Umbilical cord (tissue), 2 donors: ENCODE measurements around the gene LRRC47. TPM values are rescaled to one million over a fixed set of nuclear protein-coding genes. Genes with fewer than 3 reads are reported as not detected.
A peak's percentile ranks its signal among the peaks of the same experiment; 100 is the strongest.

ENCODE experiments used
- DNase-seq: peaks from one replicate; pipeline ENCODE4 v3.0.0-alpha.2; 2015; ENCODE audit warnings: low spot score
- total RNA-seq: library from RNA; depleted of rRNA; stranded (reverse); fragments of >200 nt; gene quantifications from one replicate; pipeline ENCODE4 v1.2.3, GENCODE V29; 2014; ENCODE audit warnings: low replicate concordance; ENCODE audit not compliant: insufficient read depth

Gene LRRC47
- 18.5 TPM for total RNA-seq

GRCh38 chr1:3796215-3797061 is at the start of gene LRRC47:
TSS of gene LRRC47 (minus strand) at chr1:3796498. CDS start at chr1:3796476, 22 bp downstream.
- peak; percentile 96 for DNase-seq

GRCh38 chr1:3842912-3843311 is 46.6 kb upstream of the LRRC47 start:
- no peak for DNase-seq

GRCh38 chr1:3841491-3841890 is 45.2 kb upstream of the LRRC47 start:
- no peak for DNase-seq

- DNase-seq: no peak
Observed at GRCh38 chr1:3838788-3839187, 42.5 kb upstream of the LRRC47 start.

- no peak for DNase-seq
Observed at GRCh38 chr1:3837685-3838084, 41.4 kb upstream of the LRRC47 start.

GRCh38 chr1:3837200-3837599 is 40.9 kb upstream of the LRRC47 start:
- no peak for DNase-seq

GRCh38 chr1:3836421-3836820 is 40.1 kb upstream of the LRRC47 start:
- no peak for DNase-seq

GRCh38 chr1:3834701-3835100 is 38.4 kb upstream of the LRRC47 start:
- no peak for DNase-seq

GRCh38 chr1:3831689-3832088 is 35.4 kb upstream of the LRRC47 start:
- DNase-seq: no peak

- no peak for DNase-seq
Observed at GRCh38 chr1:3828391-3828790, 32.1 kb upstream of the LRRC47 start.

GRCh38 chr1:3827813-3828307 is 31.6 kb upstream of the LRRC47 start:
- no peak for DNase-seq

GRCh38 chr1:3825356-3825755 is 29.1 kb upstream of the LRRC47 start:
- no peak for DNase-seq

GRCh38 chr1:3824650-3825049 is 28.4 kb upstream of the LRRC47 start:
- DNase-seq: no peak

GRCh38 chr1:3822421-3822820 is 26.1 kb upstream of the LRRC47 start:
- no peak for DNase-seq

GRCh38 chr1:3821908-3822307 is 25.6 kb upstream of the LRRC47 start:
- DNase-seq: no peak

GRCh38 chr1:3821447-3821846 is 25.1 kb upstream of the LRRC47 start:
- DNase-seq: no peak

- no peak for DNase-seq
Observed at GRCh38 chr1:3821004-3821403, 24.7 kb upstream of the LRRC47 start.

GRCh38 chr1:3820316-3820715 is 24.0 kb upstream of the LRRC47 start:
- DNase-seq: no peak

GRCh38 chr1:3819771-3820200 is 23.5 kb upstream of the LRRC47 start:
- peak; percentile 56 for DNase-seq

GRCh38 chr1:3817821-3818597 is 21.7 kb upstream of the LRRC47 start:
- no peak for DNase-seq

- no peak for DNase-seq
Observed at GRCh38 chr1:3817138-3817740, 20.9 kb upstream of the LRRC47 start.
